ENCODE data around the gene HIPK3.

The HIPK3 gene

GRCh38 chr11:33396361-33396760, 139.2 kb downstream of the HIPK3 start:
- TF ChIP-seq FOXP2 (optimal IDR thresholded peaks at IDR 0.05; ENCODE audit: borderline replicate concordance, extremely low read depth, extremely low read length, insufficient read depth) (no peak), SIN3A (IDR thresholded peaks at IDR 0.05; ENCODE audit: borderline replicate concordance, insufficient read depth, low read length) (no peak), TAF1 (IDR thresholded peaks at IDR 0.05; ENCODE audit: borderline replicate concordance, insufficient read depth, low read length) (no peak), POLR2AphosphoS5 (IDR thresholded peaks at IDR 0.05; ENCODE audit: low read depth, low read length) (no peak), REST (IDR thresholded peaks at IDR 0.05; ENCODE audit: insufficient read depth in 1 of 2, low read depth in 2 of 2, low read length in 2 of 2) (no peak)

- TF ChIP-seq TAF1 (IDR thresholded peaks at IDR 0.05; ENCODE audit: borderline replicate concordance, insufficient read depth, low read length) (no peak), FOXP2 (optimal IDR thresholded peaks at IDR 0.05; ENCODE audit: borderline replicate concordance, extremely low read depth, extremely low read length, insufficient read depth) (no peak), SIN3A (IDR thresholded peaks at IDR 0.05; ENCODE audit: borderline replicate concordance, insufficient read depth, low read length) (no peak), REST (IDR thresholded peaks at IDR 0.05; ENCODE audit: insufficient read depth in 1 of 2, low read depth in 2 of 2, low read length in 2 of 2) (no peak)
Observed at GRCh38 chr11:33399421-33399820, 142.2 kb downstream of the HIPK3 start.

GRCh38 chr11:33402066-33402465, 144.9 kb downstream of the HIPK3 start:
- TF ChIP-seq SIN3A (IDR thresholded peaks at IDR 0.05; ENCODE audit: borderline replicate concordance, insufficient read depth, low read length) (no peak), FOXP2 (optimal IDR thresholded peaks at IDR 0.05; ENCODE audit: borderline replicate concordance, extremely low read depth, extremely low read length, insufficient read depth) (no peak), REST (IDR thresholded peaks at IDR 0.05; ENCODE audit: insufficient read depth in 1 of 2, low read depth in 2 of 2, low read length in 2 of 2) (no peak), TAF1 (IDR thresholded peaks at IDR 0.05; ENCODE audit: borderline replicate concordance, insufficient read depth, low read length) (no peak), POLR2AphosphoS5 (IDR thresholded peaks at IDR 0.05; ENCODE audit: low read depth, low read length) (no peak)

GRCh38 chr11:33403344-33403743, 146.2 kb downstream of the HIPK3 start:
- TF ChIP-seq SIN3A (IDR thresholded peaks at IDR 0.05; ENCODE audit: borderline replicate concordance, insufficient read depth, low read length) (no peak), TAF1 (IDR thresholded peaks at IDR 0.05; ENCODE audit: borderline replicate concordance, insufficient read depth, low read length) (no peak), POLR2AphosphoS5 (IDR thresholded peaks at IDR 0.05; ENCODE audit: low read depth, low read length) (no peak), REST (IDR thresholded peaks at IDR 0.05; ENCODE audit: insufficient read depth in 1 of 2, low read depth in 2 of 2, low read length in 2 of 2) (no peak), FOXP2 (optimal IDR thresholded peaks at IDR 0.05; ENCODE audit: borderline replicate concordance, extremely low read depth, extremely low read length, insufficient read depth) (no peak)
